HPDE6-E6E7 (cell line): ENCODE measurements around the gene F10.

Experiments used
- DNase-seq: peaks from one replicate; pipeline ENCODE4 v3.0.0; 2011; ENCODE audit warnings: missing footprints; ENCODE audit errors: extremely low spot score

Gene F10

DNA sequence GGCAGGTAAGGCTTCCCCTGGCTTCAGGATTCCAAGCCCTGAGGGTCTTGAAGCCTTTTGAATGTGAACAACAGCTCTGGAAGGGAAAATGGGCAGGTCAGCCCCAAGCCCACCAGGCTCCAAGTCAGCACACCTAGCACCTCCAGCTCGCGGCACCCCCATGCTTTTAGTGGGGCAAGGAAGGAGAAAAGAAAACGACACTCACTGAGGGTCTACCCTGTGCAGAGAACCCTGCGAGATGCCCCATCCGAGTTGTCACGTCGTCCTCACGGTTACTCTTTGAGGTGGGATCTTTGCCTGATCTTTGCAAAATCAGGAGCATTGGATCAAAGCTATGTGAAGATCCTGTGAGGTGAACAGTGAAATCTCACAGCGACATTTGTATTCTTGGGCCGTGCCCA is 5.7 kb upstream of the F10 start:
- DNase-seq = no peak

DNA sequence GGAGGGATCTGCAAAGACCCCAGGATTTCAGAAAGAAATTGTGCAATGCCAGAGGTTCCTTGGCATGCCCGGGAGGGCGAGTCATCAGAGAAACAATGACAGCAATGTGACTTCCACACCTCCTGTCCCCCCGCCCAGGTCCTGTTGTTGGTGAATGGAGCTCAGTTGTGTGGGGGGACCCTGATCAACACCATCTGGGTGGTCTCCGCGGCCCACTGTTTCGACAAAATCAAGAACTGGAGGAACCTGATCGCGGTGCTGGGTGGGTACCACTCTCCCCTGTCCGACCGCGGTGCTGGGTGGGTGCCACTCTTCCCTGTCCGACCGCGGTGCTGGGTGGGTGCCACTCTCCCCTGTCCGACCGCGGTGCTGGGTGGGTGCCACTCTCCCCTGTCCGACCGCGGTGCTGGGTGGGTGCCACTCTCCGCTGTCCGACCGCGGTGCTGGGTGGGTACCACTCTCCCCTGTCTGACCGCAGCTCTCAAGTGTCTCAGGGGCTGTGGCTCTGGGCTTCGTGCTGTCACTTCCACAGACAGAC is 5.2 kb upstream of the F10 start:
- no peak for DNase-seq

DNA sequence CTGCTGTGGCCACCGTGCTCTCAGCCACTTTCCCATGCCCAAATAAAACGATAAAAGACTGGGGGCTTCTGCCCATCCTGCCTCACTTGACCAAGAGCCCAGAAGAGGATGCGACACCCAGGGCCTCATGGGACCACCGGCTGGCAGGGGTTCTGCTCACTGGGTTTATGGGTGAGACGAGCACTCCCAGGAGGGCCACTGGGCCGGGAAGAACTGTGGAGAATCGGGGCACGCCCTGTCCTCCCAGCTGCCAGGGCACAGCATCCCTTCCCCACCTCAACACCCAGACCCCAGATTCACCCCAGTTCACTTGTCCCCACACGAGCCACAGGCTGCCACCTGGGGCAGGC is 4.7 kb upstream of the F10 start:
- DNase-seq = no peak

DNA sequence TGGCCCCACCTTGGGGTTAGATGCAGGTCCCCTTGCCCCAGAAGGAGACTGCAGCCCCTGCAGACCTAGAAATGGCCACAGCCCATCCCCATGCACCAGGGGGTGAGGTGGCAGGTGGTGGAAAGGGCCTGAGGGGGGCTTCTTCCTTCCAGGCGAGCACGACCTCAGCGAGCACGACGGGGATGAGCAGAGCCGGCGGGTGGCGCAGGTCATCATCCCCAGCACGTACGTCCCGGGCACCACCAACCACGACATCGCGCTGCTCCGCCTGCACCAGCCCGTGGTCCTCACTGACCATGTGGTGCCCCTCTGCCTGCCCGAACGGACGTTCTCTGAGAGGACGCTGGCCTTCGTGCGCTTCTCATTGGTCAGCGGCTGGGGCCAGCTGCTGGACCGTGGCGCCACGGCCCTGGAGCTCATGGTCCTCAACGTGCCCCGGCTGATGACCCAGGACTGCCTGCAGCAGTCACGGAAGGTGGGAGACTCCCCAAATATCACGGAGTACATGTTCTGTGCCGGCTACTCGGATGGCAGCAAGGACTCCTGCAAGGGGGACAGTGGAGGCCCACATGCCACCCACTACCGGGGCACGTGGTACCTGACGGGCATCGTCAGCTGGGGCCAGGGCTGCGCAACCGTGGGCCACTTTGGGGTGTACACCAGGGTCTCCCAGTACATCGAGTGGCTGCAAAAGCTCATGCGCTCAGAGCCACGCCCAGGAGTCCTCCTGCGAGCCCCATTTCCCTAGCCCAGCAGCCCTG is 4.2 kb upstream of the F10 start:
- DNase-seq = no peak

DNA sequence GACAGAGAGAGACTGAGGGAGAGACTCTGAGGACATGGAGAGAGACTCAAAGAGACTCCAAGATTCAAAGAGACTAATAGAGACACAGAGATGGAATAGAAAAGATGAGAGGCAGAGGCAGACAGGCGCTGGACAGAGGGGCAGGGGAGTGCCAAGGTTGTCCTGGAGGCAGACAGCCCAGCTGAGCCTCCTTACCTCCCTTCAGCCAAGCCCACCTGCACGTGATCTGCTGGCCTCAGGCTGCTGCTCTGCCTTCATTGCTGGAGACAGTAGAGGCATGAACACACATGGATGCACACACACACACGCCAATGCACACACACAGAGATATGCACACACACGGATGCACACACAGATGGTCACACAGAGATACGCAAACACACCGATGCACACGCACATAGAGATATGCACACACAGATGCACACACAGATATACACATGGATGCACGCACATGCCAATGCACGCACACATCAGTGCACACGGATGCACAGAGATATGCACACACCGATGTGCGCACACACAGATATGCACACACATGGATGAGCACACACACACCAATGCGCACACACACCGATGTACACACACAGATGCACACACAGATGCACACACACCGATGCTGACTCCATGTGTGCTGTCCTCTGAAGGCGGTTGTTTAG is 3.3 kb upstream of the F10 start:
- DNase-seq = no peak

DNA sequence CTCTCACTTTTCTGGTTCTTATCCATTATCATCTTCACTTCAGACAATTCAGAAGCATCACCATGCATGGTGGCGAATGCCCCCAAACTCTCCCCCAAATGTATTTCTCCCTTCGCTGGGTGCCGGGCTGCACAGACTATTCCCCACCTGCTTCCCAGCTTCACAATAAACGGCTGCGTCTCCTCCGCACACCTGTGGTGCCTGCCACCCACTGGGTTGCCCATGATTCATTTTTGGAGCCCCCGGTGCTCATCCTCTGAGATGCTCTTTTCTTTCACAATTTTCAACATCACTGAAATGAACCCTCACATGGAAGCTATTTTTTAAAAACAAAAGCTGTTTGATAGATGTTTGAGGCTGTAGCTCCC is 2.8 kb upstream of the F10 start:
- no peak for DNase-seq

DNA sequence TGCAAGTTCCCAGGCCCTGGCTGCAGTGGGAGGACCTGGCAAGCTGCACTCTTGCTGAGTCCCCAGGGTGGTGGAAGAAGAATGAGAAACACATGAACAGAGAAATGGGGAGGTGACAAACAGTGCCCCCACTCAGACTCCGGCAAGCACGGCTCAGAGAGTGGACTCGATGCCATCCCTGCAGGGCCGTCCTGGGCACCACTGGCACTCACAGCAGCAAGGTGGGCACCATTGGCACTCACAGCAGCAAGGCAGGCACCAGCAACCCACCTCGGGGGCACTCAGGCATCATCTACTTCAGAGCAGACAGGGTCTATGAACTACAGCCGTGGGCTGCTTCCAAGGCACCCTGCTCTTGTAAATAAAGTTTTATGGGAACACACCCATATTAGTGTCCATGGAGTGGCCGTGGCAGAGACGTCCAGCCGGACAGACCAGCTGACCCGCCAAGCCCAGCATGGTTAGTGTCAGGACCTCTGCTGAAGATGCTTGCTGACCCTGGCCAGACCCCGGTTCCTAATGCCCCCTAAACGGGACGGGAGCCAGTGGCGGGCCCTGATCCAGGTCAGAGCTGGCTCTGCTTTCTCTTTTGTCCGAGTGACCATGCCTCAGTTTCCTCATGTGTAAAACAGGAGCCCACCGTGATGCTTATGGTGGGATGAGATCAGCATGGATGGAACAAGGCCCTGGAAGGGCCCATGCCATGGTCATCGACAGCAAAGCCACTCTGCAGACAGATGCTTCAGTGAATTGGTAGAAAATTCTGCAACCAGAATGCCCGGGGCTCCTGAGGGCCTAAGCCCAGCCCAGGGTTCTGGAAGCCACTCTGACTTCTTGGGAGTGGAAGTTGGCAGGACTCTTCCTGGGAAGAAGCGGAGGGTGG is 2.1 kb upstream of the F10 start:
- no peak for DNase-seq

DNA sequence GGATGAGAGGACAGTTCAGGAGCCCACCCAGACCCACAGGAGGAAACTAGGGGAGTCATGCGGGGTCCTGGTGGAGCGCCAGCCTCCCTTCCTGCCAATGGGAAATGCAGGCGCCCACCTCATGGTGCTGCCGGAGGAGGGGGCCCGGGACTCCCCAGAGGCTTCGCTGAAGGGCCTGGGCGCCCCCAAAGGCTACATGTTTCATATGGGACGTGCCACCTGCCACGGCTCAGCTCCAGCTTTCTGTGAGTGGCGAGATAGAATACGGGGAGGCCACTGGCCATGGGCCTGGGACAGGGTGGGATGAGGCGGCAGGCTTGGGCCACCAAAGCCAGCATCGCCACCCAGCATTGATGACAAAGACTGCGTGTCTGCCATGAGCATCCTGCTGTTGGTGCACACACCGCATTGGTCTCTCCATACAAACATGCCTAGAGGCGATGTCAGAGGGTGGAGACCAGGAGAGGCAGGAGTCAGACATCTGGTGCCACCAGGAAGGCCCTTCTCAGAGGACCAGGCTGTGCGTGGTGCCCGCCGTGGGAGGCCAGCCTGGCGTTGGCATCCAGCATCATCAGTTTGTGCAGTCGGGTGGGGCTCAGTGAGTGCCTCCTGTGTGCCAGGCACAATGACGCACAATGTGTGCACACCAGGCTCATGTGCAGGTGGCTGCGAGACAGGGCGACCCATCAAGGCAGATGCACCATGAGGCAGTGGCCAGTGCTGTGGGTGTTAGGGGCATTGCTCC is 1.2 kb upstream of the F10 start:
- no peak for DNase-seq

DNA sequence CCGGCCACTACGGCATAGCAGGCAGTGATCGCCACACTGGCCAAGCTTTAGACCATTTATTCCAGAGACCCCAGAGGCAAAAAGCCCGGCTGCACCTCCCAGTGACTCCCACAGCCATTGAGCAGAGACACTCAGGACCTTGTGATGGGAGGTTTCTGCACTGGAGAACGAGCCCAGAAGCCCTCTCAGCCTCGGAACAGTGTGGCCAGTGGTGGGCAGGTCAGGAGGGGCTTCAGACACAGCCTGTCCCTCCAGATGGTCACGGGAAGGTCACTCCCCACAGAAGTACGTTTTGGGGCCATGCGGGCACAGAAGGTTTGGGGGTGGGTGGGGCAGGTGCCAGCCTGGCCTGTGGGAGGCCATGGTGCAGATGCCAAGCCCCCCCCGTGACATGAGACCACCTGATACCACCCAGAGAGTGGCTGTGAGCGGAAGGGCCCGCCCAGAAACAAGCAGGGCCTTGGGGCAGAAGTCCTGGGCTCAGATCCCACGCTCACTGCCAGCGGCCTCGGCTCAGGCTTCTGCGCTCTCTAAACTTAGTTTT is 599 bp upstream of the F10 start:
- DNase-seq = no peak

DNA sequence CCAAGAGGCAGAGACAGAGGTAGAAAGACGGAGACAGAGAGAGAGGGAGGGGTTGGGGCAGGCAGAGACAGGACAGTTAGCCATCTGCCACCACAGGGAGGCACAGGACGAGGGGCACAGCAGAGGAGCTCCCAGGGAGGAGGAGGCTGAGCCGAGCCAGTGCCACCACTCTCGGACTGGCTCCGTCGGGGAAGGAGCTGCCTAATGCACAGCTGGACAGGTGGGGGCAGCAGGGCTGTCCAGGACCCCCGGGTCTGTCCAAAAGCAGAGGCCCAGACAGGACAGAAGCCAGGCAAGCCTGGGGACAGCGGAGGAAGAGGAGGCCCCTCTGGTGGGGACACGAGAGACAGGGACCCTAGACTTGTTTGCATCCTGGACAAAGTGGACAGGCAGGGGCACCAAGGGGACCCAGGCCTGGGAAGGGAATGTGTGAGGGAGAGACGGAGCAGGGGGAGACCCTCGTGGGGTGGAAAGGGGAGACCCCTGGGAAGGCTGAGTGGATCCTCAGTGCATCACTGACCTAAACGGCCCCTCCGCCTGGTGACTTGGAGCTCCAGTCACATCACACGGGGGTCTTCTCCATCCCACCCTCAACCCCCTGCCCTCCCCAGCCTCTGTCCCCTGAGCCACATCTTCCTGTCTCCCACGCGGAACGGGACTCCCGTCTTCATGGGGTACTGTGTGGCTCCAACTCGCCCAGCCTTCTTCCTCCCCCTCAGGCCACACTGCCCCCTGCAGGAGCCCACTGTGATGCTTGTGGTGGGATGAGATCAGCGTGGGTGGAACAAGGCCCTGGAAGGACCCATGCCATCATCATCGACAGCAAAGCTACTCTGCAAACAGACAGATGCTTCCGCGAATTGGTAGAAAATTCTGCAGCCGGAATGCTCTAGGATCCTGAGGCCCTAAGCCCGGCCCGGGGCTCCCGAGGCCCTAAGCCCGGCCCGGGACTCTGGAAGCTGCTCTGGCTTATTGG is 915 bp downstream of the F10 start:
- DNase-seq = no peak

DNA sequence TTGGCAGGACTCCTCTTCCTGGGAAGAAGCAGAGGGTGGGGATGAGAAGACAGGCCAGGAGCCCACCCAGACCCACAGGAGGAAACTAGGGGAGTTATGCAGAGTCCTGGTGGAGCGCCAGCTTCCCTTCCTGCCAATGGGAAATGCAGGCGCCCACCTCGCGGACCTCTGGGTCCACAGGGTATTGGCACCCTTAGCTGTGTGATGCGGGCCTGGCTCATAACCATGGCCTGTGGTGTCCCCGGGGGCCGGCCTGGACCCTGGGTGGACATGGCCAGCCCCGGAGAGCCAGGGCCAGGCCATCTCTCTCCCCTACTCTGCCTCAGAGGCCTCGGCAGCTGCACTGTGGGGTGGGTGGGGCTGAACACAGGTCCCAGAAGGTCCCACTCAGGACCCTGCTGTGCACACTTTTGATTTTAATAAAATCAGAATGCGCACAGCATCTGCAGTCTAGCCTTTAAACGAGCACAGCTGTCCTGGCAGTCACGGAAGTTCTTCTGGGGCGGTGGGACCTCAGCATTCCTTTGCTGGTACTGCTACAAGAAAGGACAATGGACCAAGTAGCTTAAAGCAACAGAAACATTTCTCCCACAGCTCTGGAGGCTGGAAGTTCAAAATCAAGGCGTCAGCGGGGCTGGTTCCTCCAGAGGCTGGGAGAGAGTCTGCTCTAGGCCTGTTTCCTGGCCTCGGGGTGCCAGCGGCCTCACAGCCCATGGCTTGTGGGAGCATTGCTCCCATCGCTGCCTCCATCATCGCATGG is 1.8 kb downstream of the F10 start:
- DNase-seq = no peak

DNA sequence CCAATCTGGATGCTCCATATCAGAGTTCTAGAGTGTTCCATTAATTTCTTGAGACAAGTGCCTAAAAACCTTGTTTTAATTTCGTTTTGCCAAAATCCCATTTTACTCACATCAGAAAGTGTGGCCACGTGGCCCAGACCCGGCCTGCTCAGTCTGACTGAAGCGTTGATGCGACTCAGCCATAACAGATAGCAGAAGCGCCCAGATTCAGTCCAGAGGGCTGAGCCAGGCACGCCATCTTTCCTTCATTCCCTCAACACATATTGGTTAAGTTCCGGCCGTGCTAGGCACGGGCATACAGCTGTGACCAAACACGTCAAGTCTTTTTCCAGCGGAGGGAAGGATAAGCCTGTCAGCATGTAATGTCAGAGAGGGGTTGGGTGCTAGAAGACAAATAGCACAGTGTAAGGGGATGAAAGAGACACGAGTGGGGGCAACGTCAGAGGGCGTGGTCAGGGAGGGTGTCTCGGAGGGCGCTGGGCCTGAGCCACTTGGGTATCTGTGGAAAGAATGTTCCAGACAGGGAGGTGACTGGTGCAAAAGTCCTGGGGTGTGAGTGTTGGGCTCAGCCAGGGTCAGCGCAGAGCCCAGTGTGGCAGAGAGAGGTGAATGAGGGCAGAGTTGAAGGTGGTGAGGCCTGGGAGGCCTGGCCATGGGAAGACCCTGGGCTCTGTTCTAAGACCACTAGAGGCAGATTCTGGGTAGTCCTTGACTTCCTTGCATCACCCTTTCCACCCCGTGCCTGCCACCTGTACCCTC is 3.1 kb downstream of the F10 start:
- DNase-seq = no peak

DNA sequence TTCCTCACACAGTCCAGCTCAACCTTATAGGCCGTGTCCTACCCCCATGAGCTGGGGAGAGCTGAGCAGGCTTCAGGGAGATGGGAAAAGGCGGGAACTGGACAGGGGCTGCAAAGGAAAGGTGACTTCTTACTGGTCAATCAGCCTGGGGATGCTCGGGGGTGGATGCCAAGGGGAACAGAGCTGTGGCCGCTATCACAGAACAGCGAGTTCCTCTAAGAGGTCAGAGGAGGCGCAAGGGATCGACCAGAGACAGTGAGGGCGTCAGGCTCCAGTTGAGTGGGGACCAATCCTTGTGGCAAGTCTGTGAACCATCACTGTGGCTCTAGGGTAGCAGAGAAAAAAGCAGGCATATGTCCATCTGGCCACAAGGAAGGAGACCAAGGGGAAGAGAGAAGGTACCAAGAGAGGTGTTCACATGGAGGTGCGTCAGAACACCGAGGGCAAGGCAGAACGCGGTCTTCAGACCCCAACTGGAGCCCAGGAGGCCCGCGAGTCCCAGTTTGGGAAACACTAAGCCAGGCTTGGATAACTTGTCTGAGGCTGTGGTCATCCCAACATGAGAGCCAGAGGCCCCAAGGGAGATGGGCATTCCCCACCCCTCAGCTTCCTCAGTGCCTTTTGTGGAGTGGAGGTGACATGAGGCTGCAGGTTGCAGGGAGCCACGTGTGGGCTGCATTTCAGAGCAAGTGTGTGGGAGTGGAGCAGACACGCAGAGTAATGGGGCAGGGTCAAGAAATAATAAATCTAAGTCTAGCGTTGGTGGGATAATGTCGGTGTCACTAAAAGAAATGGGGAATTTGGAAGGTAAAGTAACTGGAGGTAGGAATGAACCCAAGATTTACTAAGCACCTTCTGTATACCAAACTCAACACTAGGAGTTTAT is 3.9 kb downstream of the F10 start:
- DNase-seq = no peak

DNA sequence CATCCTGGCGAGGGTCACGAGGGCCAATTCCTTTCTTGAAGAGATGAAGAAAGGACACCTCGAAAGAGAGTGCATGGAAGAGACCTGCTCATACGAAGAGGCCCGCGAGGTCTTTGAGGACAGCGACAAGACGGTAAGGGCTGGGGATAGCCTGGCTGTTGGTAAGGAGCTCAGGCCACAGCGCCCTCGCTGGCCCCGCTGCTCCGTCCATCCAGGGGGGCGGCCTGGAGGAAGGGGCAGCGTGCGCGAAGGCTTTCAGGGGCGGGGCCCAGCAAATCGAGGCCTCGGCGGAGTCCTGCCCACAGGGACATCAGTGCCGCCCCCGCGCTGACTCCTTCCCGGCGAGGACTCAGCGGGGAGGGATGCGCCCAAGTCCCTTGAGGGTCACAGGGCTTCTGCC is 6.9 kb downstream of the F10 start:
- DNase-seq = no peak

DNA sequence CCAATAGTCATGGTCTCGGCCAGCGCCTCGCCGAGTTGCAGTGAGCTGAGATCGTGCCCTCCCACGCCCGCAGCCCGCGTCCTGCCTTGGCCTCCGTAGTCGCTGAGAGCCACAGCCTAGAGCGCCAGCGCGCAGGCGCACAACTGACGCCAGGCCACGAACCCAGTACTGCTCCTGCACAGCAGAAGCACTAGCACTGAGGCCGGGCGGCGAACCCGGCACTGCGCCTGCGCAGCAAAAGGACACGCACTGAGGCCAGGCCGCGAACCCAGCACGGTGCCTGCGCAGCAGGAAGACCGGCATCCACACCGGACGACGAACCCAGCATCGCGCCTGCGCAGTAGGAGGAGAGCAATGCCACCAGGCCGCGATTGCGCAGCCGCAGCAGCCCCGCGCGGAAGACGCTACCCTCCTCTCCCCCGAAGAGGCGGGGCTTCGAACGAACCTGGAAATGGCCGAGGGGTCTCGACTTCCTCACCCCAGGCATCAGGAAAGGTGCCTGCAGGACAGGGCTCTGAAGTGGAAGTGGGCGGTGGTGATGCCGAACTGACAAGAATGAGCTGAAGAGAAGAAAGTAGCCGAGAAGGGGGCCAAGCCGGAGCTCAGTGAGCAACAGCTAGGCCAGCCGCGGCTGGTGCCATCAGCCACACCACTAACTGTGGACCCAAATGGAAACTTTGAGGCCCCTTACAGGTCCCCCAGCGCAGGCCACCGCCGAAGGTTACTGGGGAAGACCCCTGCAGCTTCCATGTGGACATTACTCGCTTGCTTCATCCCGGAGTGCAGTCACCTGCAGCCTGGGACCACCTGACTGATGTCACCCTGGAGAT is 7.5 kb downstream of the F10 start:
- DNase-seq = no peak

DNA sequence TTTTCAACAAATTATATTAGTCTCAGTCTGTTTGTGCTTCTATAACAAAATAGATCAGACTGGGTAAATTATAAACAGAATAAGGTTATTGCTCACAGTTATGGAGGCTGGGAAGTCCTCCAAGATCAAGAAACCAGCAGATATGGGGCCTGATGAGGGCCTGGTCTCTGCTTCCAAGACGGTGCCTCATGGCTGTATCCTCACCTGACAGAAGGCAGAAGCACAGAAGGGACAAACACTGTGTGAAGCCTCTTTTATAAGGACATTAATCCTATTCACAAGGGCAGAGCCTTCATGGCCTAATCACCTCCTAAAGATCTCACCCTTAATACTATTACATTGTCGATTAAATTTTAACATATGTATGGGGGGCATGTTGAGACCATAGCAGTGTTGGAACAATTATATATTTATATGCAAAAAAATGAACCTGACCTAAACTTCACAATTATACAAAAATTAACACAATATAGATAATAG is 12.7 kb downstream of the F10 start:
- DNase-seq = no peak
